Retina (tissue), 1 donor: ENCODE measurements around the gene SMIM12.
"Not testable (repeated sequence)": the region's sequence is repeated elsewhere in the genome, so short reads cannot be mapped to it uniquely, and the experiment has no call there.

Experiments used
- DNase-seq: peaks from one replicate; pipeline ENCODE4 v3.0.0-alpha.2; 2016

Gene SMIM12

GRCh38 chr1:34842073-34842472 lies 17.5 kb downstream of the SMIM12 start:
- DNase-seq: no peak

- no peak for DNase-seq
Measured at GRCh38 chr1:34840426-34840825, 19.1 kb downstream of the SMIM12 start.

- no peak for DNase-seq
Measured at GRCh38 chr1:34839526-34840305, 19.8 kb downstream of the SMIM12 start.

GRCh38 chr1:34833711-34834110 lies 25.8 kb downstream of the SMIM12 start:
- DNase-seq: no peak

- DNase-seq: no peak
Measured at GRCh38 chr1:34831721-34832246, 27.8 kb downstream of the SMIM12 start.

- no peak for DNase-seq
Measured at GRCh38 chr1:34829250-34829649, 30.3 kb downstream of the SMIM12 start.

GRCh38 chr1:34828611-34829010 lies 30.9 kb downstream of the SMIM12 start:
- DNase-seq: no peak

GRCh38 chr1:34827341-34827941 lies 32.1 kb downstream of the SMIM12 start:
- DNase-seq: no peak

GRCh38 chr1:34825455-34826091 lies 34.0 kb downstream of the SMIM12 start:
- DNase-seq: no peak

GRCh38 chr1:34824817-34825454 lies 34.6 kb downstream of the SMIM12 start:
- DNase-seq: no peak

- no peak for DNase-seq
Measured at GRCh38 chr1:34822202-34822601, 37.3 kb downstream of the SMIM12 start.

GRCh38 chr1:34818862-34819261 lies 40.7 kb downstream of the SMIM12 start:
- not testable (repeated sequence) for DNase-seq

GRCh38 chr1:34816778-34817177 lies 42.8 kb downstream of the SMIM12 start:
- no peak for DNase-seq

GRCh38 chr1:34816332-34816731 lies 43.2 kb downstream of the SMIM12 start:
- no peak for DNase-seq

GRCh38 chr1:34810781-34811180 lies 48.8 kb downstream of the SMIM12 start:
- not testable (repeated sequence) for DNase-seq

- no peak for DNase-seq
Measured at GRCh38 chr1:34808051-34808810, 51.3 kb downstream of the SMIM12 start.

- DNase-seq: no peak
Measured at GRCh38 chr1:34806396-34806795, 53.2 kb downstream of the SMIM12 start.

- no peak for DNase-seq
Measured at GRCh38 chr1:34803770-34804169, 55.8 kb downstream of the SMIM12 start.
